AG04450 (cell line): Measurements from ENCODE around the gene NOL4L. TPM values are rescaled to one million over a fixed set of nuclear protein-coding genes. Genes with fewer than 3 reads are reported as not detected.
"Not testable (repeated sequence)": the region's sequence is repeated elsewhere in the genome, so short reads cannot be mapped to it uniquely, and the experiment has no call there.

ENCODE experiments used
- CTCF ChIA-PET: fragments of 300-600, 350-600 bp; formaldehyde crosslinking; extraction: SDS; loops from one replicate; lab custom pipeline; 2022; ENCODE audit warnings: antibody characterized with exemption, inconsistent platforms; lab: Charles Lee
- POLR2A ChIA-PET: fragments of 350-600 bp; formaldehyde crosslinking; extraction: SDS; loops from one replicate; lab custom pipeline; 2021; ENCODE audit warnings: antibody characterized with exemption, inconsistent platforms; lab: Yijun Ruan, JAX
- DNase-seq: peaks from one replicate; pipeline ENCODE4 v3.0.0-alpha.2; 2011; ENCODE audit warnings: low read depth, low spot score
- H3K27ac ChIP-seq: one replicate; pipeline ENCODE4 v1.5.1; 2012; ENCODE audit warnings: low read depth, low read length, control low read depth
- H3K27me3 ChIP-seq: one replicate; pipeline ENCODE4 v1.6.0; 2012; ENCODE audit warnings: low read length; ENCODE audit not compliant: control insufficient read depth, insufficient read depth
- H3K4me3 ChIP-seq: 2 replicates; pipeline ENCODE4 v1.5.1; 2011; ENCODE audit warnings: mild to moderate bottlenecking, low read depth, low read length, control low read depth
- H3K9me3 ChIP-seq: 2 replicates; pipeline ENCODE4 v1.5.1; 2012; ENCODE audit warnings: low read length; ENCODE audit not compliant: control insufficient read depth, insufficient read depth
- CTCF ChIP-seq: IDR thresholded peaks from 2 replicates; pipeline ENCODE4 v1.5.1; 2011; ENCODE audit warnings: low read depth, low read length, control low read depth, inconsistent platforms
- polyA plus RNA-seq: library from polyadenylated mRNA; depleted of rRNA; stranded (reverse); fragments of >200 nt; gene quantifications from 2 replicates; pipeline ENCODE4 v1.2.3, GENCODE V29; 2011

NOL4L gene
- polyA plus RNA-seq, 1 experiment: 6.7 TPM

GRCh38 chr20:32495217-32495565, 89.9 kb downstream of the NOL4L start:
- H3K9me3 ChIP-seq: no peaks in the 10 kb centered on the region
- no peak for DNase-seq
- TF ChIP-seq CTCF: no peak
- POLR2A ChIA-PET: no interaction called here
- no peak overlapping the region for H3K4me3 ChIP-seq
- no peak overlapping the region for H3K27ac ChIP-seq
- CTCF ChIA-PET: no interaction called here
- H3K27me3 ChIP-seq: no peaks in the 10 kb centered on the region

DNA sequence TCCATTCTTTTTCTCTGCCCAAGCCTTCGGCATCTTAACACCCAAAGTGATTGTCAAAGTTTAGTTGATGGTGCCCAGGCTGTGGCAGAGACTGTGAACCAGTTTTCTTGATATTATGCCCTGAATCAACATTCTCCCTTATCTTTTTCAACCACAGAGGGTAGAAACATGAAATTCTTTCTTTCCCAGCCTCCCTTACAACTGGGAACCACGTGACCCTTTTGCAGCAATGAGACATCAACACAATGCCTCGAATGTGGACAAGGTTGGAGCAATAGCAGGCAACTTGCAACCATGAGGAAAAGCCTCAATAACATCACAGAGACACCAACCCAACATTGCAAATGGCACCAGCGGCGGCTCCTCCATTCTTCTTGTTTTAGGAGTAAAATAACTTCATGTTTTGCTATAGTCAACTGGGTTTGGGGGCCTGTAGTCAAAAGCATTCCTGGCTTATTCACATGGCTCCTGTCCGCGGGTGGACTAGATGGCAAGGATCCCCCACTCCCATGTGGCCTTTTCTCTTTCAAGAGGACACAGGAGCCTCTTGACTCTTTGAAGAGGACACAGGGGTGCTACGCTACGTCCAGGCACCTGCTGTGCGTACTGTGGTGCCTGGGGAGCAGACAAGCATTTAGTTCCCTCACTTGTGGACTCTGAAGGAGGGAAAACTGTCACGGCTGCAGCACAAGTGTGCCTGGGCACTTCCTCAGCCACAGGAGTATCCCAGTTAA, 90.5 kb downstream of the NOL4L start:
- H3K27me3 ChIP-seq: no peaks in the 10 kb centered on the region
- no peak overlapping the region for H3K27ac ChIP-seq
- no peak for DNase-seq
- ChIA-PET POLR2A (no interaction called here), CTCF (no interaction called here)
- H3K4me3 ChIP-seq: no peak overlapping the region
- TF ChIP-seq CTCF: no peak
- no peaks in the 10 kb centered on the region for H3K9me3 ChIP-seq

DNA sequence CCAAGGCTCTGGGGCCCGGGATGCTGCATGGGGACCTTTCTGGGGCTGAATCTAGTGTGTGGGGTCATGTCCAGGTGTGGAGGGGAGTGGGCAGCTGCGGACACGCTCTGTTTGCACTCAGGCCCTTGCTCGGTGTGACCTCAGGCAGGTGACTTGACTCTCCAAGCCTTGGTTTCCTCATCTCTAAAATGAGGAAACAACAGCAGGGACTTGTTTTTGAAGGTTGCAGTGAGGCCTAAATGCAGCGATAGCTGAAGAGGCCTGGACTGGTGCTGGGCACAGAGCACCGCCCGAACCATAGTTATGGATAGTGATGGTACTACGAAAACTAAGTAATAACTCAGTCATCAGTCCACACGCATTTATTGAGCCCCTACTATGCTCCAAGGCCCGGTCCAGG, 91.8 kb downstream of the NOL4L start:
- Histone ChIP-seq H3K4me3 (no peak overlapping the region), H3K9me3 (no peaks in the 10 kb centered on the region; the same call in 1 of the 2 replicates), H3K27ac (no peak overlapping the region), H3K27me3 (no peaks in the 10 kb centered on the region)
- TF ChIP-seq CTCF: no peak
- DNase-seq: no peak
- ChIA-PET POLR2A (no interaction called here), CTCF (interaction anchor here (0.7 to 1.2 kb wide), 2 partner anchors 20 to 157 kb away, joined by 3 to 6 read pairs; no protein-coding TSS in a partner anchor)

GRCh38 chr20:32491764-32492151, 93.4 kb downstream of the NOL4L start:
- CTCF ChIA-PET, H3K4me3 ChIP-seq, H3K27ac ChIP-seq, DNase-seq, H3K27me3 ChIP-seq, H3K9me3 ChIP-seq, POLR2A ChIA-PET: not testable (repeated sequence)

GRCh38 chr20:32490942-32491763, 94.0 kb downstream of the NOL4L start:
- H3K27me3 ChIP-seq: peaks cover under 1% of the 10 kb centered on the region
- no peak for DNase-seq
- no peaks in the 10 kb centered on the region; the same call in none of the 2 replicates for H3K9me3 ChIP-seq
- H3K4me3 ChIP-seq: no peak overlapping the region
- H3K27ac ChIP-seq: no peak overlapping the region
- ChIA-PET CTCF (no interaction called here), POLR2A (no interaction called here)
- no peak for TF ChIP-seq CTCF
